C4-2B (cell line): ENCODE measurements around the gene CD48.

Experiments used
- ZFX ChIP-seq: fragments of 450-650 bp; IDR thresholded peaks from 2 replicates; pipeline ENCODE4 v1.6.1; 2017
- TF ChIP-seq, protein P1 (sequence below): fragments of 450-650 bp; conservative IDR thresholded peaks from 2 replicates; pipeline ENCODE4 v1.5.1; 2017; ENCODE audit warnings: mild to moderate bottlenecking

DNA sequence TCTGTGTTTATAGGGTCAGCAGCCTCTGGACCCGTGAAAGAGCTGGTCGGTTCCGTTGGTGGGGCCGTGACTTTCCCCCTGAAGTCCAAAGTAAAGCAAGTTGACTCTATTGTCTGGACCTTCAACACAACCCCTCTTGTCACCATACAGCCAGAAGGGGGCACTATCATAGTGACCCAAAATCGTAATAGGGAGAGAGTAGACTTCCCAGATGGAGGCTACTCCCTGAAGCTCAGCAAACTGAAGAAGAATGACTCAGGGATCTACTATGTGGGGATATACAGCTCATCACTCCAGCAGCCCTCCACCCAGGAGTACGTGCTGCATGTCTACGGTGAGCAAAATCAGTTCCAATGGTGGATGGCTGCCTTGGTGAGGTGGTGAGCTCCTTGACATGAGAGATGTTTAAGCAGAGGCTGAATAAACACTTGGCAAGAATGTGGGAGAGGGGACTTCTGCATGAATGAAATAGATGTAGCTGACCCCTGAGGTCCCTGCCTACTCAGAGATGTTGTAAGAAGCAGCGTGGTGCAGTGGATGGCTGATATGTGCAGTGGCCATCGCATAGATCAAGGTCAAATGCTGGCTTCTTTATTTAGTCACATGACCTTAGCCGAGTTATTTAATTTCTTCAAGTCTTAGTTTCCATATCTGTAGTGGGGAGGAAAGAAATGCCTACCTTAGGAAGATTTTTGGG is 36.7 kb upstream of the CD48 start:
- TF ChIP-seq, protein P1, sequence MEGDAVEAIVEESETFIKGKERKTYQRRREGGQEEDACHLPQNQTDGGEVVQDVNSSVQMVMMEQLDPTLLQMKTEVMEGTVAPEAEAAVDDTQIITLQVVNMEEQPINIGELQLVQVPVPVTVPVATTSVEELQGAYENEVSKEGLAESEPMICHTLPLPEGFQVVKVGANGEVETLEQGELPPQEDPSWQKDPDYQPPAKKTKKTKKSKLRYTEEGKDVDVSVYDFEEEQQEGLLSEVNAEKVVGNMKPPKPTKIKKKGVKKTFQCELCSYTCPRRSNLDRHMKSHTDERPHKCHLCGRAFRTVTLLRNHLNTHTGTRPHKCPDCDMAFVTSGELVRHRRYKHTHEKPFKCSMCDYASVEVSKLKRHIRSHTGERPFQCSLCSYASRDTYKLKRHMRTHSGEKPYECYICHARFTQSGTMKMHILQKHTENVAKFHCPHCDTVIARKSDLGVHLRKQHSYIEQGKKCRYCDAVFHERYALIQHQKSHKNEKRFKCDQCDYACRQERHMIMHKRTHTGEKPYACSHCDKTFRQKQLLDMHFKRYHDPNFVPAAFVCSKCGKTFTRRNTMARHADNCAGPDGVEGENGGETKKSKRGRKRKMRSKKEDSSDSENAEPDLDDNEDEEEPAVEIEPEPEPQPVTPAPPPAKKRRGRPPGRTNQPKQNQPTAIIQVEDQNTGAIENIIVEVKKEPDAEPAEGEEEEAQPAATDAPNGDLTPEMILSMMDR: peak; percentile 45
- no peak for TF ChIP-seq ZFX
